Sigmoid colon (tissue), 7 donors: ENCODE results near the gene ZACN. TPM values are rescaled to one million over a fixed set of nuclear protein-coding genes. Genes with fewer than 3 reads are reported as not detected.

Experiments
- DNase-seq: peaks from one replicate; pipeline ENCODE4 v3.0.0-alpha.2; 2019
- H3K27ac ChIP-seq, 4 donors: fragments of 200-600 bp; sonication (generic); one replicate each; pipeline ENCODE4 v1.5.1; 2016 to 2019; ENCODE audit warnings: mild to moderate bottlenecking in 1 of 4
- H3K27me3 ChIP-seq, 3 donors: fragments of 200-600 bp; sonication (generic); one replicate each; pipeline ENCODE4 v1.5.1; 2019; ENCODE audit warnings: mild to moderate bottlenecking in 1 of 3
- H3K36me3 ChIP-seq, 4 donors: fragments of 200-600 bp; sonication (generic); one replicate each; pipeline ENCODE4 v1.5.1; 2016 to 2019
- H3K4me1 ChIP-seq, 4 donors: fragments of 200-600 bp; sonication (generic); one replicate each; pipeline ENCODE4 v1.5.1; 2017 to 2019
- H3K4me3 ChIP-seq, 4 donors: fragments of 200-600 bp; sonication (generic); one replicate each; pipeline ENCODE4 v1.5.1; 2017 to 2019; ENCODE audit warnings: mild to moderate bottlenecking in 2 of 4, moderate library complexity in 1 of 4
- H3K9me3 ChIP-seq, 4 donors: fragments of 200-600 bp in 3 of 4; sonication (generic) in 3 of 4; one replicate each; pipeline versions ENCODE4 v1.5.1 to v1.6.1; 2013 to 2019
- CTCF ChIP-seq, 4 experiments: fragments of 450-650 bp in 3 of 4; fragments of 200-600 bp in 1 of 4; IDR thresholded peaks; one replicate each; pipeline ENCODE4 v1.5.1; 2016 to 2019; ENCODE audit warnings: antibody characterized with exemption in 4 of 4, mild to moderate bottlenecking in 3 of 4, moderate library complexity in 2 of 4
- EP300 ChIP-seq, 4 donors: sonication (generic); formaldehyde crosslinking; IDR thresholded peaks; one replicate each; pipeline ENCODE4 v1.6.1; 2017; ENCODE audit warnings: antibody characterized with exemption in 4 of 4
- POLR2A ChIP-seq, 2 donors: fragments of 450-650 bp; IDR thresholded peaks; one replicate each; pipeline ENCODE4 v1.6.1; 2016; ENCODE audit warnings: antibody characterized with exemption in 2 of 2, mild to moderate bottlenecking in 2 of 2, moderate library complexity in 2 of 2
- POLR2AphosphoS5 ChIP-seq, 4 donors: sonication (generic); formaldehyde crosslinking; IDR thresholded peaks; one replicate each; pipeline ENCODE4 v1.6.1; 2017; ENCODE audit warnings: antibody characterized with exemption in 4 of 4
- WGBS, 2 donors: extraction: QIAGEN DNeasy Blood & Tissue Kit; methylation state at CpG; one replicate each; pipeline ENCODE4 v1.1.7; 2013; 5-methylcytosine and 5-hydroxymethylcytosine counted together
- intact Hi-C: fragments of 100-400 bp; cut with DNase I; formaldehyde crosslinking; loops from one replicate; pipeline ENCODE4 v1.15.1; 2023
- polyA plus RNA-seq, 3 donors: library from polyadenylated mRNA; stranded (reverse); fragments of 200-250 nt; gene quantifications; one replicate each; pipeline ENCODE4 v1.2.3, GENCODE V29; 2013
- total RNA-seq, 4 donors: library from RNA; depleted of rRNA; stranded (reverse); fragments of >200 nt; gene quantifications; one replicate each; pipeline ENCODE4 v1.1.0, GENCODE V29; 2016
- donor health status: healthy with polysubstance abuse.
- donor health status: Bipolar disorder and iron deficiency.
- donor health status: healthy.

The ZACN gene
- total and polyA plus RNA-seq, 7 donors, result 0.16 to 3.5 (median 1.2) TPM

GRCh38 chr17:76094046-76094445 is 15.1 kb downstream of the ZACN start:
- no peak overlapping the region for H3K27ac ChIP-seq
- H3K36me3 ChIP-seq, result peaks cover 26 to 97% (median 68%) of the 10 kb centered on the region in 4 donors
- H3K27me3 ChIP-seq, result no peaks in the 10 kb centered on the region
- TF ChIP-seq EP300 (IDR thresholded peaks at IDR 0.05) (no peak), POLR2A (IDR thresholded peaks at IDR 0.05) (no peak), POLR2AphosphoS5 (IDR thresholded peaks at IDR 0.05) (no peak), CTCF (IDR thresholded peaks at IDR 0.05) (no peak)
- peak; percentile 46 for DNase-seq
- intact Hi-C loops, result no loop called here
- H3K4me1 ChIP-seq, result no peaks in the 10 kb centered on the region
- no peaks in the 10 kb centered on the region for H3K9me3 ChIP-seq
- no peak overlapping the region for H3K4me3 ChIP-seq
- 89 to 96% methylated on average over 11 of the region's 11 CpGs for WGBS, 2 donors

DNA sequence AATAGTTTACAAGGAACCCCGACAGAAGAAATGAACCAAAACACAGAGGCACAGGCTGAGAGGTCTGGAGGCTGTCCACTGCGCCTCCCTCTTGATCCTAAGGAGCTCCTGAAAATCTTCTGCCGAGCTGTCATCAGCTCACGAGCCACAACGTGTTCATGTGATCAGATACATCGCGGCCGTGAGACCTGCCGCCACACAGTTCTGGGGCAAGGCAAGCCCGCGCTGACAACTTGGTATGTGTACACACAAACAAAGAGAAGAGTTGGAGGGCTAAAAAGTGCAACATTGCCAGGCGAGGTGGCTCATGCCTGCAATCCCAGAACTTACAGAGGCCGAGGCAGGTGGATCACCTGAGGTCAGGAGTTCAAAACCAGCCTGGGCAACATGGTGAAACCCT is 17.0 kb downstream of the ZACN start:
- no peak for TF ChIP-seq POLR2AphosphoS5 (IDR thresholded peaks at IDR 0.05)
- TF ChIP-seq CTCF (IDR thresholded peaks at IDR 0.05), result no peak
- no peaks in the 10 kb centered on the region for H3K4me1 ChIP-seq
- H3K36me3 ChIP-seq, result peaks cover 16 to 95% (median 67%) of the 10 kb centered on the region in 4 donors
- no peaks in the 10 kb centered on the region for H3K27me3 ChIP-seq
- H3K9me3 ChIP-seq, result no peaks in the 10 kb centered on the region
- H3K27ac ChIP-seq, result no peak overlapping the region
- H3K4me3 ChIP-seq, result no peak overlapping the region
- intact Hi-C loops, result no loop called here
- WGBS, 2 donors, result 91 to 95% methylated on average over 13 of the region's 13 CpGs
- DNase-seq, result peak; percentile 41

DNA sequence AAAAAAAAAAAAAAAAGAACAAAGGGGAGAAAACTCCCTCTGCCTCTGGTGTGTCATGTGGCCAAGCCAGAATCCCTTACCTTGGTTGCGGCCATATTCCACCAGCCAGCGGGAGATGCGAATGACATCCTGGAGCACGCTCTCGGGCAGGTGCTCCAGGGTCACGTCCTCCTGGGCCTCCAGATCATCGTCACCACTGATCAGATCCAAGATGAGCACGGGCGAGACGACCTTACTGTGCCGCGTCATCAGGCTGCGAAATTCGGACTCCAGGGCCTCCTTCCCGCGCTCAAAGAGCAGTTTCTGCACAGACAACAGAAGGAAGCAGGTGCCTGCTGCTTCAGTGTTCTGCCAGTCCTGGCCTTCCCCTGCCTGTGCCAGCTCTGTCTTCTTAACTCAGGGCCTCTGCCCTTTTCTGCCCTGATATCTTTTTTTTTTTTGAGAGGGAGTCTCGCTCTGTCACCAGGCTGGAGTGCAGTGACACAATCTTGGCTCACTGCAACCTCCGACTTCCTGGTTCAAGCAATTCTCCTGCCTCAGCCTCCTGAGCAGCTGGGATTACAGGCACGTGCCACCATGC is 18.8 kb downstream of the ZACN start:
- H3K36me3 ChIP-seq, result peaks cover 15 to 88% (median 68%) of the 10 kb centered on the region in 4 donors
- DNase-seq, result no peak
- TF ChIP-seq POLR2A (IDR thresholded peaks at IDR 0.05) (no peak), CTCF (IDR thresholded peaks at IDR 0.05) (no peak)

DNA sequence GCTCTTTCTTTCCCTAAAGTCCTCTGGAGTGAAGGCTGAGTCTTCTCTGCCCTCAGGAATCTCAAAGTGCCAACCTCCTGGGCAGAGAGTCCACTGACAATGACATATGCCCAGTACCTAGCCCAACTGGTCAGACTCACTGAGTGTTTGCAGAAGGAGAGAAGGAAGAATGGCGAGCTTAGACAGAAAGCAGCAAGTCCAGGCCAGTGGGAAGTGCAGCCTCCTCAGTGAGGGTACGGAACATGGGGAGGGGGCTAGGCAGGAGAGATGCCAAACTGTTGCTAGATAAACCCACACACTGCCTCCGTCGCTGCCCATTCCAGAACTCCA is 23.9 kb downstream of the ZACN start:
- no peak for DNase-seq
- WGBS, 2 donors, result 1 to 2% methylated on average over 4 of the region's 4 CpGs
- H3K4me1 ChIP-seq, result peaks cover 0 to 25% (median 21%) of the 10 kb centered on the region in 4 donors
- TF ChIP-seq EP300 (IDR thresholded peaks at IDR 0.05), result no peak
- no peak for TF ChIP-seq POLR2AphosphoS5 (IDR thresholded peaks at IDR 0.05)
- TF ChIP-seq POLR2A (IDR thresholded peaks at IDR 0.05), result no peak
- no peak for TF ChIP-seq CTCF (IDR thresholded peaks at IDR 0.05)
- peak overlapping the region; percentile 79 to 86 (median 84) for H3K27ac ChIP-seq
- intact Hi-C loops, result no loop called here
- peaks cover 0 to 37% (median 24%) of the 10 kb centered on the region in 4 donors for H3K36me3 ChIP-seq
- peak overlapping the region; percentile 69 to 95 (median 74) for H3K4me3 ChIP-seq
- H3K9me3 ChIP-seq, result no peaks in the 10 kb centered on the region
- no peaks in the 10 kb centered on the region for H3K27me3 ChIP-seq

More for the DNA sequence above, 18.8 kb downstream of the ZACN start:
- no peaks in the 10 kb centered on the region for H3K9me3 ChIP-seq
- H3K27ac ChIP-seq, result no peak overlapping the region
- H3K27me3 ChIP-seq, result no peaks in the 10 kb centered on the region
- no peak overlapping the region for H3K4me3 ChIP-seq
- WGBS, 2 donors, result 92 to 97% methylated on average over 19 of the region's 19 CpGs
- intact Hi-C loops, result no loop called here
- H3K4me1 ChIP-seq, result peaks cover 0 to 15% (median 13%) of the 10 kb centered on the region in 4 donors
